Calu3 (cell line): ENCODE measurements around the gene MYLK. TPM values are rescaled to one million over a fixed set of nuclear protein-coding genes. Genes with fewer than 3 reads are reported as not detected.

Experiments used
- BruUV-seq: library from RNA; stranded (reverse); fragments of 400-500 nt; replicated peaks from 2 replicates; lab custom pipeline; 2021; lab: Mats Ljungman, UMichigan
- CTCF ChIA-PET: fragments of 300-600 bp; sonication (Branson Sonifier 250); formaldehyde crosslinking; loops from one replicate; lab custom pipeline; 2022; ENCODE audit warnings: antibody characterized with exemption; lab: Charles Lee
- DNase-seq: peaks from one replicate; pipeline ENCODE4 v3.0.0; 2022
- H3K27ac Mint-ChIP-seq: one replicate; pipeline ENCODE4 v1.8.0; 2022; ENCODE audit warnings: mixed read lengths; ENCODE audit not compliant: unreplicated experiment
- H3K27me3 Mint-ChIP-seq: one replicate; pipeline ENCODE4 v1.8.0; 2022; ENCODE audit warnings: mixed read lengths; ENCODE audit not compliant: unreplicated experiment
- H3K36me3 Mint-ChIP-seq: one replicate; pipeline ENCODE4 v1.8.0; 2022; ENCODE audit warnings: mild to moderate bottlenecking, moderate library complexity, mixed read lengths; ENCODE audit not compliant: insufficient read depth, unreplicated experiment
- H3K4me1 Mint-ChIP-seq: one replicate; pipeline ENCODE4 v1.8.0; 2022; ENCODE audit warnings: mild to moderate bottlenecking, low read depth, mixed read lengths; ENCODE audit not compliant: unreplicated experiment
- H3K4me3 Mint-ChIP-seq: one replicate; pipeline ENCODE4 v1.8.0; 2022; ENCODE audit warnings: mild to moderate bottlenecking, low read depth, moderate library complexity, mixed read lengths; ENCODE audit not compliant: unreplicated experiment
- H3K9me3 Mint-ChIP-seq: one replicate; pipeline ENCODE4 v1.8.0; 2022; ENCODE audit warnings: low read depth, mixed read lengths; ENCODE audit not compliant: unreplicated experiment
- intact Hi-C: fragments of 100-400 bp; cut with micrococcal nuclease; formaldehyde crosslinking; loops from one replicate; pipeline ENCODE4 v1.10.0; 2022; ENCODE audit not compliant: unreplicated experiment
- total RNA-seq: library from RNA; stranded (reverse); gene quantifications from 2 replicates; pipeline ENCODE4 v1.2.3, GENCODE V29; 2022
- TF ChIP-seq, protein P1 (sequence below): fragments of 200-600 bp; IDR thresholded peaks from one replicate; pipeline ENCODE4 v1.8.0; 2022; ENCODE audit warnings: antibody characterized with exemption; ENCODE audit not compliant: unreplicated experiment

The MYLK gene
- total RNA-seq, 1 experiment from 2014 or later, result 10.7 TPM

DNA sequence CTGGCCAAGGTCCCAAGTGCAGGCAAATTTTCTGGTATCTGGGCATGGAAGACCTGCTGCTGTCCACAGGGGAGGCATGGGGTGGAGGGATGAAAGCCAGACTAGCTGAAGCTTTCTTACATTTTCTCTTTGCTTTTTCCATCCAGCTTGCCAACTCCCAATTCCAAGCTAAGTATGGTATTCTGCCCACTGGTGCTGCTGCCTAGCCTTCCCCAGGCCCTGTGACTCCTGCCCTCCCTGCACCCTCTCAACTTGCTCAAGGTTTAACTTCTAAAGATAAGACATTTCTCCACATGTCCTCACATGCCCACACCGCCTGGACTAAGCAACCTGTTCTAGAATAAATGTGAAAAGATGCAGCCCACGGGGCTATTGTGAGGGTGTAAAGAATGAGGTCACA, 239.8 kb downstream of the MYLK start:
- H3K4me1 Mint-ChIP-seq, result no peaks in the 10 kb centered on the region
- CTCF ChIA-PET, result no interaction called here
- no TSS peak for BruUV-seq
- H3K4me3 Mint-ChIP-seq, result no peak overlapping the region
- intact Hi-C loops, result no loop called here
- TF ChIP-seq, protein P1, sequence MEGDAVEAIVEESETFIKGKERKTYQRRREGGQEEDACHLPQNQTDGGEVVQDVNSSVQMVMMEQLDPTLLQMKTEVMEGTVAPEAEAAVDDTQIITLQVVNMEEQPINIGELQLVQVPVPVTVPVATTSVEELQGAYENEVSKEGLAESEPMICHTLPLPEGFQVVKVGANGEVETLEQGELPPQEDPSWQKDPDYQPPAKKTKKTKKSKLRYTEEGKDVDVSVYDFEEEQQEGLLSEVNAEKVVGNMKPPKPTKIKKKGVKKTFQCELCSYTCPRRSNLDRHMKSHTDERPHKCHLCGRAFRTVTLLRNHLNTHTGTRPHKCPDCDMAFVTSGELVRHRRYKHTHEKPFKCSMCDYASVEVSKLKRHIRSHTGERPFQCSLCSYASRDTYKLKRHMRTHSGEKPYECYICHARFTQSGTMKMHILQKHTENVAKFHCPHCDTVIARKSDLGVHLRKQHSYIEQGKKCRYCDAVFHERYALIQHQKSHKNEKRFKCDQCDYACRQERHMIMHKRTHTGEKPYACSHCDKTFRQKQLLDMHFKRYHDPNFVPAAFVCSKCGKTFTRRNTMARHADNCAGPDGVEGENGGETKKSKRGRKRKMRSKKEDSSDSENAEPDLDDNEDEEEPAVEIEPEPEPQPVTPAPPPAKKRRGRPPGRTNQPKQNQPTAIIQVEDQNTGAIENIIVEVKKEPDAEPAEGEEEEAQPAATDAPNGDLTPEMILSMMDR, result no peak
- no peak overlapping the region for H3K27ac Mint-ChIP-seq
- no peaks in the 10 kb centered on the region for H3K9me3 Mint-ChIP-seq
- no peak for DNase-seq
- H3K27me3 Mint-ChIP-seq, result no peaks in the 10 kb centered on the region
- peaks cover 5% of the 10 kb centered on the region for H3K36me3 Mint-ChIP-seq

DNA sequence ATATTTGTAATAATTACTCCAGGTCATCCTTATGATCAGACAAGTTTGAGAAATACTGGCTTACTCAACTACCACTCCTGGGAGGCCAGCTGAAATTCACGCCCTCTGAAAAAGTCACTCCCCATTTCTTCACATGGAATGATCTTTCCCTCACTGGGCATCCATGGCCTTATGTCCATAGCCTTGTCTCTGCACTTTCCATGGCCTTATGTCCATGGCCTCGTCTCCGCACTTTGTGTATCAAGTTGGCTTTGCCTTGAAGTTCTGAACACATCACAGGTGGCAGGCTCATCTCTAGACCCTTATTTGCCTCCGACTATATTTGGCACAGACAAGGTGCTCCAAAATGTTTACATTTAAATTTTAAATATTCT, 241.2 kb downstream of the MYLK start:
- H3K27ac Mint-ChIP-seq, result no peak overlapping the region
- BruUV-seq, result no TSS peak
- DNase-seq, result no peak
- CTCF ChIA-PET, result interaction anchor here (1.0 to 1.5 kb wide), 4 partner anchors 37 to 59 kb away, joined by 3 to 5 read pairs (median 4); no protein-coding TSS in a partner anchor
- H3K9me3 Mint-ChIP-seq, result no peaks in the 10 kb centered on the region
- H3K4me1 Mint-ChIP-seq, result no peaks in the 10 kb centered on the region
- intact Hi-C loops, result no loop called here
- H3K27me3 Mint-ChIP-seq, result no peaks in the 10 kb centered on the region
- no peak overlapping the region for H3K4me3 Mint-ChIP-seq
- peaks cover 9% of the 10 kb centered on the region for H3K36me3 Mint-ChIP-seq
- TF ChIP-seq, protein P1, result no peak

DNA sequence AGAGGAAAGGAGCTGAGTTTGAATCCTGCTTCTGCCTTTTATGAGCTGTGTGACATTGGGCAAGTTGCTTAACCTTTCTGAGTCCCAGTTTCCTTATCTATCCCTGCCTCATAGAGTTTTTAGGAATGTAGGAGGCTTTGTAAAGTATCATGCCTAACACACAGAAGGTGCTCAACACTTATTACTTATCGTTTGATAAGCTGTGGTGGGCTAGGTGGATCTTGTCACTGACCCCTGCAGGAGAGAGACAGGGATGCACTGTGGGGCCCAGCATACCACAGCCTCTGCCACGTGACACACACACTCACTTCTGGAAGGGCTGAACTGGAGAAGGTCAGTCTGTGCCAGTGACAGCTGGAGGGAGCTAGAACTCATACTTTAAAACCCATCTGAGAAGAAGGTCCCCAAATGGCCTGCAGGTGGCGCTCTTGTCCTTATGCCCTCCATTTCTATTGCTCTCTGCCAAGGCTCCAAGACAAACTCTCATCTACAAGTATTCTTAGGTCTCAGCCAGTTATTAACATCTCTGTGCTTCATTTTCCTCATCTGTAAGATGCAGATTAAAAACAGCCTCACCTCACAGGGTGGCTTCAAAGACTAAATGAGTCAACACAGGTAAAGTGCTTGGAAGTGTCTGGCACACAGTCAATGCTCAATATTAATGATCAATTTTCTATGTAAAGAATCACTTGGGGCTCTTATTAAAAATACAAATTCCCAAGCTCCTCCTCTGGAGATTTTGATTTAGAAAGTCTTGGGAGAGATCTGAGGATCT, 241.8 kb downstream of the MYLK start:
- CTCF ChIA-PET, result interaction anchor here (0.8 to 1.5 kb wide), 8 partner anchors 10 to 108 kb away, joined by 3 to 5 read pairs (median 4); no protein-coding TSS in a partner anchor
- Mint-ChIP-seq H3K27me3 (no peaks in the 10 kb centered on the region), H3K4me1 (no peaks in the 10 kb centered on the region), H3K4me3 (no peak overlapping the region), H3K9me3 (no peaks in the 10 kb centered on the region), H3K36me3 (peaks cover 9% of the 10 kb centered on the region), H3K27ac (no peak overlapping the region)
- intact Hi-C loops, result no loop called here
- peak; percentile 73 for DNase-seq
- BruUV-seq, result no TSS peak
- TF ChIP-seq, protein P1, result peak; percentile 36

DNA sequence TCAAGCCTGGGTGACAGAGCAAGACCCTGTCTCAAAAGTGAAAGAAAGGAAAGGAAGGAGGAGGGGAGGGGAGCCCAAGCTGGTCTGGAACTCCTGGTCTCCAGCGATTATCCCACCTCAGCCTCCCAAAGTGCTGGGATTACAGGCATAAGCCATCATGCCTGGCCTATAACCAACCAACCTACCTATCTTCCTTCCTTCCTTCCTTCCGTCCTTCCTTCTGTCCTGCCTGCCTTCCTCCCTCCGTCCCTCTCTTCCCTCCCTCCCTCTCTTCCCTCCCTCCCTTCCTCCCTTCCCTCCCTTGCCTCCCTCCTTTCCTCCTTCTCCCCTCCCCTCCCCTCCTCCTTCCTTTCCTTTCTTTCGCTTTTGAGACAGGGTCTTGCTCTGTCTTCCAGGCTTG, 242.6 kb downstream of the MYLK start:
- Mint-ChIP-seq H3K36me3 (peaks cover 9% of the 10 kb centered on the region), H3K27ac (no peak overlapping the region), H3K4me3 (no peak overlapping the region), H3K9me3 (no peaks in the 10 kb centered on the region), H3K4me1 (no peaks in the 10 kb centered on the region), H3K27me3 (no peaks in the 10 kb centered on the region)
- TF ChIP-seq, protein P1, result no peak
- intact Hi-C loops, result no loop called here
- CTCF ChIA-PET, result interaction anchor here (0.9 to 1.5 kb wide), 5 partner anchors 13 to 109 kb away, joined by 3 to 5 read pairs (median 4); no protein-coding TSS in a partner anchor
- DNase-seq, result no peak
- no TSS peak for BruUV-seq
